Esophagus muscularis mucosa (tissue), 4 donors: ENCODE results near the gene GNB5. TPM values are rescaled to one million over a fixed set of nuclear protein-coding genes. Genes with fewer than 3 reads are reported as not detected.
A peak's percentile ranks its signal among the peaks of the same experiment; 100 is the strongest.
"Not testable (repeated sequence)": the region's sequence is repeated elsewhere in the genome, so short reads cannot be mapped to it uniquely, and the experiment has no call there.

Experiments used
- DNase-seq: peaks from one replicate; pipeline ENCODE4 v3.0.0-alpha.2; 2017; ENCODE audit errors: extremely low spot score
- H3K27ac ChIP-seq, 4 donors: fragments of 200-600 bp; sonication (generic); replicated peaks in 1 of 4; 1 replicate in 3 of 4; 2 replicates in 1 of 4; pipeline ENCODE4 v1.5.1; 2016 to 2019; ENCODE audit warnings: mild to moderate bottlenecking in 1 of 4
- H3K27me3 ChIP-seq, 4 donors: fragments of 200-600 bp; sonication (generic); one replicate each; pipeline versions ENCODE4 v1.5.1 to v1.6.0; 2016 to 2019
- H3K36me3 ChIP-seq, 4 donors: fragments of 200-600 bp; sonication (generic); one replicate each; pipeline ENCODE4 v1.5.1; 2016 to 2019
- H3K4me1 ChIP-seq, 4 donors: fragments of 200-600 bp; sonication (generic); one replicate each; pipeline ENCODE4 v1.5.1; 2016 to 2019
- H3K4me3 ChIP-seq, 4 donors: fragments of 200-600 bp; sonication (generic); 1 replicate in 2 of 4; 2 replicates in 2 of 4; pipeline ENCODE4 v1.5.1; 2016 to 2019; ENCODE audit warnings: mild to moderate bottlenecking in 4 of 4, moderate library complexity in 1 of 4
- H3K9me3 ChIP-seq, 4 donors: fragments of 200-600 bp; sonication (generic); 1 replicate in 3 of 4; 2 replicates in 1 of 4; pipeline ENCODE4 v1.5.1; 2016 to 2019
- EP300 ChIP-seq: sonication (generic); formaldehyde crosslinking; IDR thresholded peaks from one replicate; pipeline ENCODE4 v1.6.1; 2017; ENCODE audit warnings: antibody characterized with exemption
- POLR2A ChIP-seq: fragments of 450-650 bp; IDR thresholded peaks from one replicate; pipeline ENCODE4 v1.6.1; 2017; ENCODE audit warnings: antibody characterized with exemption, moderate library complexity, mild to moderate bottlenecking, low read depth
- POLR2AphosphoS5 ChIP-seq, 2 donors: sonication (generic); formaldehyde crosslinking; IDR thresholded peaks; one replicate each; pipeline ENCODE4 v1.6.1; 2017; ENCODE audit warnings: antibody characterized with exemption in 2 of 2
- WGBS: methylation state at CpG from one replicate; pipeline ENCODE4 v1.1.5; 2018; 5-methylcytosine and 5-hydroxymethylcytosine counted together
- intact Hi-C: fragments of 100-400 bp; cut with DNase I; formaldehyde crosslinking; loops from one replicate; pipeline ENCODE4 v1.15.1; 2023
- total RNA-seq, 4 donors: library from RNA; depleted of rRNA; stranded (reverse); fragments of >200 nt; gene quantifications; one replicate each; pipeline versions ENCODE4 v1.1.0 to v1.2.1, GENCODE V29; 2016
- TF ChIP-seq, protein P1 (sequence below), 3 experiments: fragments of 200-600 bp in 2 of 3; fragments of 450-650 bp in 1 of 3; sonication (generic) in 2 of 3; IDR thresholded peaks; one replicate each; pipeline ENCODE4 v1.5.1; 2017 to 2019; ENCODE audit warnings: antibody characterized with exemption in 3 of 3, mild to moderate bottlenecking in 2 of 3, moderate library complexity in 1 of 3

GNB5 gene
- total RNA-seq, 4 donors from 2014 or later = 26.7 to 50.1 (median 36.2) TPM

DNA sequence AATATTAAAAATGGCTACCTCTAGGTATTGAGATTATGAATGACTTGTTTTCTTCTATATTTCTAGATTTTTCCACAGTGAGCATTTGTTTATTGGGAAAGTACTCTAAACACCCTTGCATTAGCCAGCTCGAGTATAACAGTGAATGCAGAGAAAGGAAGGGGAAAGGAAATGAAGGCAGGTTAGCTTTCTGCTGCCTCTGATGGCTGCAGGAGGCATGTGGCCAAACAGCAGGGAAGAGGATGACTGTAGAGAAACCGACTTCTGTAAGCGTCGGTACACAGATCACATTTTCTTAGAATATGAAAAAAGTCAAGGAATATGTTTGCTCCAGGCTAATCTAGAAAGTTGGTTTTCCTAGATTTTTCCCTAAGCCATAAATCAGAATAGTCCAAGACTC is 19.8 kb downstream of the GNB5 start:
- whole genome bisulfite sequencing = 19% methylated on average over 4 of the region's 4 CpGs
- Histone ChIP-seq H3K9me3 (no peaks in the 10 kb centered on the region), H3K27me3 (no peaks in the 10 kb centered on the region), H3K4me3 (no peak overlapping the region), H3K27ac (no peak overlapping the region), H3K36me3 (no peaks in the 10 kb centered on the region), H3K4me1 (no peaks in the 10 kb centered on the region)
- TF ChIP-seq POLR2AphosphoS5 (IDR thresholded peaks at IDR 0.05) (no peak), POLR2A (no peak), EP300 (no peak)
- TF ChIP-seq, protein P1, sequence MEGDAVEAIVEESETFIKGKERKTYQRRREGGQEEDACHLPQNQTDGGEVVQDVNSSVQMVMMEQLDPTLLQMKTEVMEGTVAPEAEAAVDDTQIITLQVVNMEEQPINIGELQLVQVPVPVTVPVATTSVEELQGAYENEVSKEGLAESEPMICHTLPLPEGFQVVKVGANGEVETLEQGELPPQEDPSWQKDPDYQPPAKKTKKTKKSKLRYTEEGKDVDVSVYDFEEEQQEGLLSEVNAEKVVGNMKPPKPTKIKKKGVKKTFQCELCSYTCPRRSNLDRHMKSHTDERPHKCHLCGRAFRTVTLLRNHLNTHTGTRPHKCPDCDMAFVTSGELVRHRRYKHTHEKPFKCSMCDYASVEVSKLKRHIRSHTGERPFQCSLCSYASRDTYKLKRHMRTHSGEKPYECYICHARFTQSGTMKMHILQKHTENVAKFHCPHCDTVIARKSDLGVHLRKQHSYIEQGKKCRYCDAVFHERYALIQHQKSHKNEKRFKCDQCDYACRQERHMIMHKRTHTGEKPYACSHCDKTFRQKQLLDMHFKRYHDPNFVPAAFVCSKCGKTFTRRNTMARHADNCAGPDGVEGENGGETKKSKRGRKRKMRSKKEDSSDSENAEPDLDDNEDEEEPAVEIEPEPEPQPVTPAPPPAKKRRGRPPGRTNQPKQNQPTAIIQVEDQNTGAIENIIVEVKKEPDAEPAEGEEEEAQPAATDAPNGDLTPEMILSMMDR (IDR thresholded peaks at IDR 0.05) = no peak
- DNase-seq = no peak
- intact Hi-C loops = no loop called here

DNA sequence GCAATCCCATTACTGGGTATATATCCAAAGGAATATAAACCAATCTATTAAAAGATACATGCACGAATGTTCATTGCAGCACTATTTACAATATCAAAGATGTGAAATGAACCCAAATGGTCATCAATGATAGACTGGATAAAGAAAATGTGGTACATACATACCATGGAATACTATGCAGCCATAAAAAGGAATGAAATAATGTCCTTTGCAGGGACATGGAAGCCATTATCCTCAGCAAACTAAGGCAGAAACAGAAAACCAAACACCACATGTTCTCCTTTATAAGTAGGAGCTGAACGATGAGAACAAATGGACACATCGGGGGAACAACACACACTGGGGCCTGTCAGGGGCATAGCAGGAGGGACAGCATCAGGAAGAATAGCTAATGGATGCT is 21.0 kb downstream of the GNB5 start:
- DNase-seq, H3K4me3 ChIP-seq, H3K36me3 ChIP-seq, intact Hi-C loops, H3K9me3 ChIP-seq, H3K27me3 ChIP-seq, H3K4me1 ChIP-seq, H3K27ac ChIP-seq: not testable (repeated sequence)
- WGBS = 94% methylated on average over 3 of the region's 3 CpGs

DNA sequence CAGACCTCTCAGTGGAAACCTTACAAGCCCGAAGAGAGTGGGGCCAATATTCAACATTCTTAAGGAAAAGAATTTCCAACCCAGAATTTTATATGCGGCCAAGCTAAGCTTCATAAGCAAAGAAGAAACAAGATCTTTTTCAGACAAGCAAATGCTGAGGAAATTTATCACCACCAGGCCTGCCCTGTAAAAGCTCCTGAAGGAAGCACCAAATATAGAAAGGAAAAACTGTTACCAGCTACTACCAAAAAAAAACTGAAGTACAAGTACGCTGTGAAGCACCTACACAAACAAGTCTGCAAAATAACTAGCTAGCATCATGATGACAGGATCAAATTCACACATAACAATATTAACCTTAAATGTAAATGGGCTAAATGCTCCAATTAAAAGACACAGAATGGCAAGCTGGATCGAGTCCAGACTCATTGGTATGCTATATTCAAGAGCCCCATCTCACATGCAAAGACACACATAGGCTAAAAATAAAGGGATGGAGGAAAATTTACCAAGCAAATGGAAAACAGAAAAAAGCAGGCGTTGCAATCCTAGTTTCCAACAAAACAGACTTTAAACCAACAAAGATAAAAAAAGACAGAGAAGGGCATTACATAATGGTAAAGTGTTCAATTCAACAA is 25.6 kb downstream of the GNB5 start:
- intact Hi-C loops, H3K9me3 ChIP-seq, H3K4me3 ChIP-seq, H3K27me3 ChIP-seq, DNase-seq, H3K4me1 ChIP-seq, H3K27ac ChIP-seq: not testable (repeated sequence)
- WGBS = 92% methylated on average over 5 of the region's 5 CpGs
- peaks cover 0 to 21% (median 6%) of the 10 kb centered on the region in 4 donors for H3K36me3 ChIP-seq

DNA sequence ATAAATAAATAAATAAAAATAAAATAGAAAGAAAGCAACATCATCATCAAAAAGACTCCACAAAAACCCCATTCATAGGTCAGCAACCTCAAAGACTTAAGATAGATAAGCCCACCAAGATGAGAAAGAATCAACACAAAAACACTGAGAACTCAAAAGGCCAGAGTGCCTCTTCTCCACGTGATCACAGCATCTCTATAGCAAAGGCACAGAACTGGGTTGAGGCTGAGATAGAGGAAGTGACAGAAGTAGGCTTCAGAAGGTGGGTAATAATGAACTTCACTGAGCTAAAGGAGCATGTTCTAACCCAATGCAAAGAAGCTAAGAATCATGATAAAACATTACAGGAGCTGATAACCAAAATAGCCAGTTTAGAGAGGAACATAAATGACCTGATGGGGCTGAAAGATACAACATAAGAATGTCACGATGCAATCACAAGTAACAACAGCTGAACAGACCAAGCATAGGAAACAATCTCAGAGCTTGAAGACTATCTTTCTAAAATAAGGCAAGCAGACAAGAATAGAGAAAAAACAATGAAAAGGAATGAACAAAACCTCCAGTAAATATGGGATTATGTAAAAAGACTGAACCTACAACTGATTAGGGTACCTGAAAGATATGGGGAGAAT is 26.4 kb downstream of the GNB5 start:
- no peak for DNase-seq
- Histone ChIP-seq H3K27me3 (no peaks in the 10 kb centered on the region), H3K27ac (no peak overlapping the region), H3K4me1 (no peaks in the 10 kb centered on the region), H3K4me3 (no peak overlapping the region), H3K36me3 (peaks cover 0 to 24% (median 6%) of the 10 kb centered on the region in 4 donors), H3K9me3 (no peaks in the 10 kb centered on the region)
- intact Hi-C loops = no loop called here
- TF ChIP-seq, protein P1 (IDR thresholded peaks at IDR 0.05) = no peak
- TF ChIP-seq POLR2A (no peak), EP300 (no peak), POLR2AphosphoS5 (IDR thresholded peaks at IDR 0.05) (no peak)
- 75% methylated on average over 2 of the region's 2 CpGs for WGBS

DNA sequence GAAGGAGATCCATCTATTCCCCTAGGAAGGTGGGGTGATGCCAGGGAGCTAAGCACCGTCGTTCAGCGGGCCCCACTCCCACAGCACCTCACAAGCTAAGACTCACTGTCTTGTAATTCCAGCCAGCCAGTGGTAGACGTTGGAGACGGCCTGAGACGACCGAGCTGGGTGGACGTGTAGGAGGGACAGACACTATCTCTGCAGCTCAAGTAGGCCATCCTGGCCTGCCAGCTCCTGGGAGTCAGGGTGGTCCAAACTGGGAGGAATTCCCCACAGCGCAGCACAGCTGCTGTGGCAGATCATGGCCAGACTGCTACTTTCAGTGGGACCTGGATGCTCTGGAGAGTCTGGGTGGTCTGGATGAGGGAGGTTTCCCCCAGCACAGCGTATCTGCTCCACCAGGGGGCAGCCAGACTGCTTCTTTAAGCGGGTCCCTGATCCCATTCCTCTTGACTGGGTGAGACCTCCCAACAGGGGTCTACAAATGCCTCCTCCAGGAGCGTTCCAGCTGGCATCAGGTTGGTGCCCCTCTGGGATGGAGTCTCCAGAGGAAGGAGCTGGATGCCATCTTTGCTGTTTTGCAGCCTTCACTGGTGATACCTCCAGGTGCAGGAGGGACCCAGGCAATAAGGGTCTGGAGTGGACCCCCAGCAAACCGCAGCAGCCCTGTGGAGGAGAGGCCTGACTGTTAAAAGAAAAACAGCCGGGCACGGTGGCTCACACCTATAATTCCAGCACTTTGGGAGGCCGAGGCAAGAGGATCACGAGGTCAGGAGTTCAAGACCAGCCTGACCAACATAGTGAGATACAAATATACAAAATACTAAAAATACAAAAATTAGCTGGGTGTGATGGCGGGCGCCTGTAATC is 27.6 kb downstream of the GNB5 start:
- Histone ChIP-seq H3K36me3 (peaks cover 0 to 32% (median 6%) of the 10 kb centered on the region in 4 donors), H3K4me1 (no peaks in the 10 kb centered on the region), H3K27me3 (no peaks in the 10 kb centered on the region), H3K27ac (no peak overlapping the region), H3K9me3 (no peaks in the 10 kb centered on the region), H3K4me3 (no peak overlapping the region)
- no peak for DNase-seq
- WGBS = 95% methylated on average over 12 of the region's 19 CpGs
- TF ChIP-seq, protein P1 (IDR thresholded peaks at IDR 0.05) = peak in 1 of 3 experiments; percentile 4
- no peak for TF ChIP-seq POLR2A
- intact Hi-C loops = no loop called here
